NCI-H2081 (cell line): ENCODE measurements around the gene CSNK1D.
A peak's percentile ranks its signal among the peaks of the same experiment; 100 is the strongest.

Experiments used
- DNase-seq, 2 experiments: peaks; one replicate each; lab custom pipeline; 2025; lab: John Stamatoyannopoulos, UW

Gene CSNK1D

GRCh38 chr17:82228842-82229697 is 44.4 kb downstream of the CSNK1D start, which contains the start of gene SLC16A3:
Gene SLC16A3, plus strand, starts transcription at chr17:82229042. Its CDS starts 6,967 bp downstream, at chr17:82236009.
- peak in 1 of 2 experiments; percentile 20 for DNase-seq

GRCh38 chr17:82228278-82228841 is 45.1 kb downstream of the CSNK1D start:
- no peak for DNase-seq

DNA sequence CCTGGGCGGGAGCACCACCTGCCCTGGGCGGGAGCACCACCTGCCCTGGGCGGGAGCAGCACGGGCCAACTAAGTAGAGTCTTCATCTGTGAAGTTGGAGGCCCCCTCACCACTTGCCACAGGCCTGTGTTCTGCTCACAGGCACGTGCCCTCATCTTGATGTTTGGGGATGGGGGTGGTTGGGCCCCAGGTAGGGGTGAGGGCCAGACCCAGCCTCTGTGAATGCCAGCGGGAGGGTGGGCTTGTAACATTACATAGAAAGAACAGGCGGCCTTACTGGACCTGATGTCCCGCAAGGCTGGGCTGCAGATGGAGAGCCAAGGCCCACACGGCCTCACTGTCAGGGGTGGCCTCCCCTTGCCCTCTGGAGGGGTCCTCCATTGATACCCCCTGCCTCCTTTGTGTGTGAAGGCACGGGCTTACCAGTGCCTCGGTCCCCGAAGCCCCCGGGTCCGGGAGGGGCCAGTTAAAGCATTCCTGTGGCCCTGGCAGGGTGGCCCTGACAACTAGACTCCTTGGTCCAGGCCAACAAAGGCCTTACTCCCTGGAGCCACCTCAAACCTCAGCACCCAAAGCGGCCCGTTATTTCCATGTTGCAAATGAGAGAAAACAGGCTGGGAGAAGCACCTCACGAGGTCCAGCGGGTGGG is 45.7 kb downstream of the CSNK1D start:
- DNase-seq: no peak

GRCh38 chr17:82226809-82227628 is 46.5 kb downstream of the CSNK1D start:
- DNase-seq: no peak

DNA sequence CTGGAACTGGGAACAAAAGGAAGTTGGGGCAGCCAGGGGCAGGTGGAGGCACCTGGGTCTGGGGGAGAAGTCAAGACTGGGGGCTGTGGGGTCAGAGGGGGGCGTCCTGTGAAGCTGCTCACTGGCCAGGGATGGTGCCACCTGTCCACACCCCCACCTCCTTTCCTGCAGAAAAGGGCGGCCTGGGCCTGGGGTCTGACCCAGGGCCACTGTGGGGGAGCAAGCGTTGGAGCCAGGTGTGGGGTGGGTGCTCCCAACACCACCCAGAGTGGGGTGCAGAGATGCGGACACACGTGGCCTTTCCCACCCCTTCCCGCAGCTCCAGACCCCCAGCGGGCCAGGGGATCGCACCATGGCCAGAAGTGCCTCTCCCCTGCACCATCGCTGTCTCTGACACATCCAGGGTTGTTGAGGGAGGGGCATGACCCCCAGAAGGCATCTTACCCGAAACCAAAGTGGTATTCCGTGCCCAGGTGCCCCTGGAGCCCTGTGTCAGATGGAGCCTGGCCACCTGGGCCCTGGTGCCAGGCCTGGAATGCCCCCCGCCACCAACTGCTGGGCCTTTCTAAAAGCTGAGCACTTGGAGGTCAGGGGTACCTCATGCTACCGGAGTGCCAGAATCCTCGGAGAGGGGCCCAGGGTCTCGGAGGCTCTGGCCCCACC is 47.2 kb downstream of the CSNK1D start:
- no peak for DNase-seq

- no peak for DNase-seq
Measured at GRCh38 chr17:82225368-82226029, 48.0 kb downstream of the CSNK1D start.

DNA sequence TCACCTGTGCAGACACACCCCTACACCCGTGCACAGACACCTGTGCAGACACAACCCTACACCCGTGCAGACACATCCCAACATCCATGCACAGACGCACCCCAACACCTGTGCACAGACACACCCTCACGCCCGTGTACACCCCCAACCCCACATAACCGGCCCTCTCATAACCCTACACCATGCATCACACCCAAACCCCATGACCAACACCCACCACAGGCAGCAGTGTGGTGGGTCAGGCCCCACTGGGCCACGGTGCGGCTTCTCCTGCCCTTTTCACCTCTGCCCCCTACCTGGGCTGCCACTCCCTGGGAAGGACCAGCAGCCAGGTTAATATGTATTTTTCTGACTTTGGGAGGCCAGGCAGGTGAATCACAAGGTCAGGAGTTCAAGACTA is 48.8 kb downstream of the CSNK1D start:
- DNase-seq: no peak

DNA sequence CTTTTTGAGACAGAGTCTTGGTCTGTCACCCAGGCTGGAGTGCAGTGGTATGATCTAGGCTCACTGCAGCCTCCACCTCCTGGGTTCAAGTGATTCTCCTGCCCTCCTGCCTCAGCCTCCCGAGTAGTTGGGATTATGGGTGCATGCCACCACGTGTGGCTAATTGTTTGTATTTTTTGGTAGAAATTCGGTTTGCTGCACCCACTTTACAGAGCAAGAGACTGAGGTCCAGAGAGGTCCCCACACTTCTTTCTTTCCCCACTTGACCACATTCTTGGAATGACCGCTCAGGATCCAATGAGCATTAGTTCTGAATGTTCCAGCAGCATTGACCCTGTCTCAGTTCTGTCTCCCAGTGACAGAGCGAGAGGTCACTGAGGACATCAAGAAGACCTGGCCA is 50.0 kb downstream of the CSNK1D start:
- no peak for DNase-seq

GRCh38 chr17:82222816-82223215 is 50.7 kb downstream of the CSNK1D start:
- no peak for DNase-seq

DNA sequence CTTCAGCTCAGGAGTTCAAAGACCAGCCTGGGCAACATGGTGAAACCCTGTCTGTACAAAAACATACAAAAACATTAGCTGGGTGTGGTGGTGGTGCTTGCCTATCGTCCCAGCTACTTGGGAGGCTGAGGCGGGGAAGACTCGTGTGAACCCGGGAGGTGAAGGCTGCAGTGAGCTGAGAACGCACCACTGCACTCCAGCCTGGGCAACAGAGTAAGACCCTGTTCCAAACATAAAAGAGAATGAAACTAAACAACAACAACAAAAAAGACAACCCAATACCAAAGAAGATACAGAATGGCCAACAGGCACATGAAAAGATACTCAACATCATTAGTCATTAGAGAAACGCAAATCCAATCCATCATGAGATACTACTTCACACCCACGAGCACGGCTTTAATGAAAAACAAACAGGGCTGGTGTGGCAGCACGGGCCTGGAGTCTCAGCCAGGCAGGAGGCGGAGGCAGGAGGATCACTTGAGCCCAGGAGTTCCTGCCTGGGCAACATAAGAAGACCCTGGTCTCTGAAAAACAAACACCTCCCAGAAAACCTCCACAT is 52.1 kb downstream of the CSNK1D start:
- no peak for DNase-seq

GRCh38 chr17:82219753-82220709 is 53.5 kb downstream of the CSNK1D start:
- no peak for DNase-seq

DNA sequence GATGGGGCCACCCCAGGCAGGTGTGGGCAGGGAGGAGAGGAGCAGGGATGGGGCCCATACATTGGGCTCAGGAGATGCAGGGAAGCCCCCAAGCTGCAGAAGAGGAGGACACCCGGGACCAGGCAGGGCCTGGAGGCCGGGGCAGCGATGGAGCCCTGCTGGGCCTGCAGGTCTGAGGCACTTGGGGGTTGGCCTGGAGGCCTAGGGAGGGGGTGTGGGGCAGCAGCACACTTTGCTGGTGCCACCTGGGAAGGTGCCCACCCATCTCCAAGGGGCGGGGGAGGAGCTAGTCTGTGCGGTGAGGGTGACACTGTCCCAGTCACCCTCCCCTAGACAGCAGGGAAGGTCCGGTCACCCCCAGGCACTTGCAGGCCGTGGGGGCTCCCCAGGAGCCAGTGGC is 54.4 kb downstream of the CSNK1D start:
- DNase-seq: no peak

GRCh38 chr17:82218349-82219075 is 55.0 kb downstream of the CSNK1D start:
- no peak for DNase-seq

DNA sequence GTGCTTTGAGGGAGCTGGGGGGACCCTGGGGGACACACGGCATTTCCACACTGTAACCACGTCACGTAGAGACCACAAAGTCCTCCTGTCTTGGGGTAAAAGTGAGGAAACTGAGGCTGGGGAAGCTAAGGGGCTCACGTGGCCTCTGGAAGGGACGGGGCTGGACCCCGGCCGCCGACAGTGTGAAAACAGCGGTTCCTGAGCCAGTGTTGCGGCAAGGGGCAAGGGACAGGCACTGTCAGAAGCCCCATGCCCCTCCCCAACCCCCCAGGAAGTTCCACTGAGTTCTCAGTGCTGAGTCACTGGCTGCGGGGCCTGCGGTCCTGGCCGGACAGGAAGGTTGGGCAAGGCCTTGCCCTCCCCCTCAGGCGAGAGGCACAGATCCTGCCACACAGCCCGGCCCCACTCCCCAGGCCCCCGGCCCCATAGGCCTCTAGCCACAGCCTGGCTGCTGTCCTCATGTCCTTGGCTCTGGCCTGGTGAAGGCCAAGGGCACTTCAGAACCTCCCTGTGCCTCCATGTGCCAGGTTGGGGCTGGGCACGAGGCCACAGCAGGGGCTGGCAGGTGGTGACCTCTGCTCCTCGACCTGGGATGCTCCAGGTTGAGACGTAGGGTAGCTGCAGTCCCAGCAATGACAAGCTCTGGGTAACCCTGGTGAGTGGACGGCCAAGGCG is 55.8 kb downstream of the CSNK1D start:
- DNase-seq: no peak

- no peak for DNase-seq
Measured at GRCh38 chr17:82217120-82217529, 56.4 kb downstream of the CSNK1D start.

DNA sequence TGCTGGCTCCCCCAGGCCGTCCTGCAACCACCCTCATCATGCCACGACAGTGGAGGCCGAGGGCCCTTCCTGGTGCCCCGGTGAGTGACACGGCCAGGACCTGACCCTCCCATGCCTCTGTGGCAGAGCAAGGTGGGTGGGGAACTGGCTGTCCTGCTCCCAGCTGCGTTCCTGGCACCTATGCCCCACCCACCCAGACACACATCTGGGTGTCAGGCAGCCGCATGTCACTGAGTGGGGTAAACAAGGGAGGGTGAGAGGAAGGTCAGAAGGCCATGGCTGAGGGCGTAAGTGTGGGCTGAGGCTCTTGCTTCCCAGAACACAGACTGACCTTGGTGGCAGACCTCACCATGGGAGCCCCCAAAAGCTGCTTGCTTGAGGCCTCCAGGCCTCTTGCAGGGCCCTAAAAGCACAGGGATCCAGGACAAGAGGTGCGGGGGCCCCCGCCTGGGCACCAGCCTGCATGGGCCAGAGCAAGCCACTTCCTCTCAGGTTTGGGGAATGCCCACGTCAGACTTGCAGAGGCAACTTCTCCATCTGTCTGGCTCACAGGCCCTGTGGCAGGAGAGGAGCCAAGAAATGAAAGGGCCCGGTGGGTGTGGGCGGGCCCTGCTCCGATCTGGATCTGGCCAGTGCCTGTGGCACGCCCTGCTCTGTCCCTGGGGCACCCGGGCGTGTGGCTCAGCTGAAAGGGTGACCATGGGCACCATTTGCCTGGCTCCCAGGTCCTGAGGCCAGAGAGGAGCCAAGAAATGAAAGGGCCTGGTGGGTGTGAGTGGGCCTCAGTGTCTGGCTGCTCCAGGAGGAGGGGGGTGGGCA is 57.0 kb downstream of the CSNK1D start:
- DNase-seq: no peak

- no peak for DNase-seq
Measured at GRCh38 chr17:82215972-82216300, 57.6 kb downstream of the CSNK1D start.
